Measurements from ENCODE around the gene KCNQ1. TPM values are rescaled to one million over a fixed set of nuclear protein-coding genes. Genes with fewer than 3 reads are reported as not detected.

Gene KCNQ1
- total and polyA plus RNA-seq, 4 donors = 15.4 to 41.7 (median 26.2) TPM

DNA sequence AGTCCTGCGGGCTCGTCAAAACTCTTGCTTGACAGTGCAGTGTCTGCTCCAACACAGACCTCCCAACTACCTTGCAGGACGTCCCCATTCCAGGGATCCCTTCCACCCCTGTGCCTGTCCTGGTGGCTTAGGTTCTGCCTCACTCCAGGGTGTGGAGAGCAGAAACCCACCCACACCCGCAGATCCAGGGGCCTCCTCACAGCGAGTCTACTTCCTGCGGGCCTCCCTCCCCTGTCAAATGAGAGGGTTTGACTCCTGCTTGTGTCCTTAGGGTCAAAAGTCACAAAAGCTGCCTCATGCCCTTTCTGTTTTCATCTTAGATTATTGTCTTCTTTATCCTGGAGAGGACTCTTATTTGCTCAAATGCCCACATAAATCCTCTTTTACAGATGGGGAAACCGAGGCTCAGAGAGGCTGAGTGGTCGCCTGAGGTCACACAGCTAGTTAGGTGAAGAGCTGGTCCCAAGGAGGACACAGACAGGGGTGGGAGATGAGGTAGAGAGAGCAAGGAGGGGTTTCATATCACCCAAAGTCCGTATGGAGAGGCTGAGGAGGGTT is 336.1 kb downstream of the KCNQ1 start:
- no peaks in the 10 kb centered on the region for H3K27me3 ChIP-seq (ENCODE audit: control insufficient read depth in 3 of 3, insufficient read depth in 3 of 3, low read length in 2 of 3)
- peaks cover 11 to 50% (median 31%) of the 10 kb centered on the region in 5 donors for H3K4me1 ChIP-seq (ENCODE audit: control insufficient read depth in 5 of 5, insufficient read depth in 5 of 5, low read length in 5 of 5)
- no peak overlapping the region for H3K9ac ChIP-seq (ENCODE audit: insufficient read depth in 1 of 2, low read length in 2 of 2)
- peak overlapping the region in 1 of 2 donors; percentile 64 for H3K27ac ChIP-seq (ENCODE audit: low read depth in 1 of 2, low read length in 1 of 2)
- ATAC-seq (ENCODE audit: insufficient read depth, low FRiP score) (no peak), DNase-seq (no peak)
- no peak overlapping the region for H3K4me3 ChIP-seq
- no peak for TF ChIP-seq CTCF (IDR thresholded peaks at IDR 0.05; ENCODE audit: control extremely low read depth, extremely low read depth)
- WGBS, 2 donors = 48 to 57% methylated on average over 9 of the region's 9 CpGs
- H3K9me3 ChIP-seq (ENCODE audit: control insufficient read depth in 4 of 4, insufficient read depth in 3 of 4, low read length in 3 of 4) = no peaks in the 10 kb centered on the region
- no peaks in the 10 kb centered on the region for H3K36me3 ChIP-seq (ENCODE audit: control insufficient read depth in 4 of 4, insufficient read depth in 4 of 4, low read length in 4 of 4)

GRCh38 chr11:2781408-2782274 is 336.8 kb downstream of the KCNQ1 start:
- 38 to 56% methylated on average over 19 of the region's 19 CpGs for WGBS, 2 donors
- H3K4me1 ChIP-seq (ENCODE audit: control insufficient read depth in 5 of 5, insufficient read depth in 5 of 5, low read length in 5 of 5) = peaks cover 11 to 50% (median 31%) of the 10 kb centered on the region in 5 donors
- no peaks in the 10 kb centered on the region for H3K36me3 ChIP-seq (ENCODE audit: control insufficient read depth in 4 of 4, insufficient read depth in 4 of 4, low read length in 4 of 4)
- TF ChIP-seq CTCF (IDR thresholded peaks at IDR 0.05; ENCODE audit: control extremely low read depth, extremely low read depth) = no peak
- no peaks in the 10 kb centered on the region for H3K9me3 ChIP-seq (ENCODE audit: control insufficient read depth in 4 of 4, insufficient read depth in 3 of 4, low read length in 3 of 4)
- ATAC-seq (ENCODE audit: insufficient read depth, low FRiP score) = no peak
- H3K27ac ChIP-seq (ENCODE audit: low read depth in 1 of 2, low read length in 1 of 2) = peak overlapping the region in 1 of 2 donors; percentile 52
- peak; percentile 68 to 89 (median 82) for DNase-seq
- no peaks in the 10 kb centered on the region for H3K27me3 ChIP-seq (ENCODE audit: control insufficient read depth in 3 of 3, insufficient read depth in 3 of 3, low read length in 2 of 3)
- H3K9ac ChIP-seq (ENCODE audit: insufficient read depth in 1 of 2, low read length in 2 of 2) = peak overlapping the region in 1 of 2 donors; percentile 54
- no peak overlapping the region for H3K4me3 ChIP-seq

DNA sequence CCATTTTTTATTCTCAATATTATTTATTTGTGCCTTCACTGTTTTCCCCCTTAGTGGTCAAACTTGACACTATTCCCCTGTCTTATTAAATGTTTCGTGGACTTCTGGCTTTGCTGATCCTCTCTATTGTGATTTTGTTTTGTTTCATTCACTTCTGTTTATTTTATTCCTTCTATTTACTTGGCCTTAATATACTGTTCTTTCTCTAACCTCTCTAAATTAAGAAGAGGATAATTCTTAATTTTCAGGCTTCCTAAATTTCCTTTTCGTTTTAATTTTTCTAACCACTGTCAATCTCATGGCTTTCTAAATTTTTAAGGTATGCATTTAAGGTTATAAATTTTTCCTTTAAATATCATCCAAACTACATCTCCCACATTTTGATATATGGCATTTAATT is 338.0 kb downstream of the KCNQ1 start:
- no peak overlapping the region for H3K27ac ChIP-seq (ENCODE audit: low read depth in 1 of 2, low read length in 1 of 2)
- TF ChIP-seq CTCF (IDR thresholded peaks at IDR 0.05; ENCODE audit: control extremely low read depth, extremely low read depth) = no peak
- no peak for ATAC-seq (ENCODE audit: insufficient read depth, low FRiP score)
- H3K4me1 ChIP-seq (ENCODE audit: control insufficient read depth in 5 of 5, insufficient read depth in 5 of 5, low read length in 5 of 5) = peaks cover 11 to 45% (median 28%) of the 10 kb centered on the region in 5 donors
- H3K27me3 ChIP-seq (ENCODE audit: control insufficient read depth in 3 of 3, insufficient read depth in 3 of 3, low read length in 2 of 3) = no peaks in the 10 kb centered on the region
- no peak for DNase-seq
- no peaks in the 10 kb centered on the region for H3K36me3 ChIP-seq (ENCODE audit: control insufficient read depth in 4 of 4, insufficient read depth in 4 of 4, low read length in 4 of 4)
- no peak overlapping the region for H3K9ac ChIP-seq (ENCODE audit: insufficient read depth in 1 of 2, low read length in 2 of 2)
- H3K4me3 ChIP-seq = no peak overlapping the region
- H3K9me3 ChIP-seq (ENCODE audit: control insufficient read depth in 4 of 4, insufficient read depth in 3 of 4, low read length in 3 of 4) = no peaks in the 10 kb centered on the region
- WGBS, 2 donors = 88 to 91% methylated on average over 2 of the region's 2 CpGs
